ENCODE data around the gene TPI1. TPM values are rescaled to one million over a fixed set of nuclear protein-coding genes. Genes with fewer than 3 reads are reported as not detected.
"Not testable (repeated sequence)": the region's sequence is repeated elsewhere in the genome, so short reads cannot be mapped to it uniquely, and the experiment has no call there.

The TPI1 gene
- polyA plus RNA-seq, 6 donors from 2014 or later = 294 to 712 (median 357) TPM

- H3K4me1 Mint-ChIP-seq = peaks cover 22 to 30% (median 26%) of the 10 kb centered on the region in 3 donors
- no peaks in the 10 kb centered on the region for H3K9me3 Mint-ChIP-seq
- DNase-seq (no peak), ATAC-seq (ENCODE audit: low read depth in 2 of 2) (no peak)
- peaks cover 12 to 23% of the 10 kb centered on the region in 2 donors for H3K36me3 Mint-ChIP-seq
- H3K27me3 Mint-ChIP-seq = no peaks in the 10 kb centered on the region
- no peak overlapping the region for H3K27ac Mint-ChIP-seq
- peak overlapping the region in 1 of 8 donors; percentile 2 for H3K4me3 Mint-ChIP-seq
Observed at GRCh38 chr12:6855322-6855721, 12.0 kb upstream of the TPI1 start.

DNA sequence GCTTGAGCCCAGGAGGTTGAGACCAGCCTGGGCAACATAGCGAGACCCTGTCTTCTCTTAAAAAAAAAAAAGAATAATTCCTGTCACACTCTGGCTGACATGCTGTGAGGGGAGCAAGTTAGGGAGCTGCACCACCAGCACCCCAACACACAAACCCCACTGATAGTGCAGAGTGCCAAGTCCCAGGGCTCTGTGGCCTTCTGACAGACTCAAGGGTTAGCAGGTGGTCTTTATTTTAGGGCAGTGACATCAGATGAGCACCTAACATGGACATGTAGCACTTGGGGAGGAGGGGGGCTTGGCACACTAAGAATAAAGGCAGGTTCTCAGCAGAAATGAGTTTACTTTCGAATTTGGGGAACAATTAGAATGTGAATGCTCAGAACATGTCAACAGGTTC, 8.5 kb upstream of the TPI1 start:
- DNase-seq = no peak
- Mint-ChIP-seq H3K27ac (no peak overlapping the region), H3K4me3 (no peak overlapping the region), H3K36me3 (peaks cover 21 to 42% of the 10 kb centered on the region in 2 donors), H3K27me3 (no peaks in the 10 kb centered on the region), H3K4me1 (peaks cover 4 to 16% (median 5%) of the 10 kb centered on the region in 3 donors), H3K9me3 (no peaks in the 10 kb centered on the region)
- ATAC-seq (ENCODE audit: low read depth in 2 of 2) = no peak

DNA sequence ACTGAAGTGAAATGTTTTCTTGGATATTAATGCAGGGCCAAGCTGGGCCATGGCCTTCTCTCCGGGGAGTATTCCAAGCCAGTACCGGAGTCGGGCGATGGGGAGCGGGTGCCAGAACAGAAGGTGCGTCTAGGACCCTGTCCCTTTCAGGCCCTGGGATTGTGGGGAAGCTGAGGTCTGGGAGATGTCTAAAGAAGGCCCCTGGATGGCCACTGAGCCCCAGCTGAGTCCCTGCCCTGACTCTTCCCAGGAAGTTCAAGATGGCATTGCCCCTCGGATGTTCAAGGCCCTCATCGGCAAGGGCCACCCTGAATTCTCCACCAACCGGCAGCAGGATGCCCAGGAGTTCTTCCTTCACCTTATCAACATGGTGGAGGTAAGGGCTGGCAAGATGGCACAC, 7.2 kb upstream of the TPI1 start:
- ATAC-seq (ENCODE audit: low read depth in 2 of 2) = no peak
- H3K27ac Mint-ChIP-seq = no peak overlapping the region
- no peak overlapping the region for H3K4me3 Mint-ChIP-seq
- peaks cover 0 to 13% (median 0%) of the 10 kb centered on the region in 3 donors for H3K4me1 Mint-ChIP-seq
- H3K9me3 Mint-ChIP-seq = no peaks in the 10 kb centered on the region
- H3K36me3 Mint-ChIP-seq = peaks cover 27 to 48% of the 10 kb centered on the region in 2 donors
- H3K27me3 Mint-ChIP-seq = no peaks in the 10 kb centered on the region
- no peak for DNase-seq

GRCh38 chr12:6860942-6861341, 6.4 kb upstream of the TPI1 start:
- Mint-ChIP-seq H3K27me3 (no peaks in the 10 kb centered on the region), H3K9me3 (no peaks in the 10 kb centered on the region), H3K27ac (no peak overlapping the region), H3K4me3 (peak overlapping the region in 1 of 8 donors; percentile 8), H3K4me1 (peaks cover 0 to 11% (median 3%) of the 10 kb centered on the region in 3 donors), H3K36me3 (peaks cover 24 to 45% of the 10 kb centered on the region in 2 donors)
- no peak for DNase-seq
- ATAC-seq (ENCODE audit: low read depth in 2 of 2) = no peak

- ATAC-seq (ENCODE audit: low read depth in 2 of 2) (no peak), DNase-seq (no peak)
- Mint-ChIP-seq H3K9me3 (no peaks in the 10 kb centered on the region), H3K4me1 (peaks cover 0 to 11% (median 4%) of the 10 kb centered on the region in 3 donors), H3K36me3 (peaks cover 24 to 42% of the 10 kb centered on the region in 2 donors), H3K27me3 (no peaks in the 10 kb centered on the region), H3K4me3 (peak overlapping the region in 1 of 8 donors; percentile 8), H3K27ac (no peak overlapping the region)
Observed at GRCh38 chr12:6861391-6861790, 5.9 kb upstream of the TPI1 start.

GRCh38 chr12:6863033-6863432, 4.3 kb upstream of the TPI1 start:
- ATAC-seq (ENCODE audit: low read depth in 2 of 2) (no peak), DNase-seq (no peak)
- Mint-ChIP-seq H3K4me3 (no peak overlapping the region), H3K27me3 (no peaks in the 10 kb centered on the region), H3K36me3 (peaks cover 20 to 30% of the 10 kb centered on the region in 2 donors), H3K4me1 (peaks cover 1 to 12% (median 7%) of the 10 kb centered on the region in 3 donors), H3K9me3 (no peaks in the 10 kb centered on the region), H3K27ac (no peak overlapping the region)

DNA sequence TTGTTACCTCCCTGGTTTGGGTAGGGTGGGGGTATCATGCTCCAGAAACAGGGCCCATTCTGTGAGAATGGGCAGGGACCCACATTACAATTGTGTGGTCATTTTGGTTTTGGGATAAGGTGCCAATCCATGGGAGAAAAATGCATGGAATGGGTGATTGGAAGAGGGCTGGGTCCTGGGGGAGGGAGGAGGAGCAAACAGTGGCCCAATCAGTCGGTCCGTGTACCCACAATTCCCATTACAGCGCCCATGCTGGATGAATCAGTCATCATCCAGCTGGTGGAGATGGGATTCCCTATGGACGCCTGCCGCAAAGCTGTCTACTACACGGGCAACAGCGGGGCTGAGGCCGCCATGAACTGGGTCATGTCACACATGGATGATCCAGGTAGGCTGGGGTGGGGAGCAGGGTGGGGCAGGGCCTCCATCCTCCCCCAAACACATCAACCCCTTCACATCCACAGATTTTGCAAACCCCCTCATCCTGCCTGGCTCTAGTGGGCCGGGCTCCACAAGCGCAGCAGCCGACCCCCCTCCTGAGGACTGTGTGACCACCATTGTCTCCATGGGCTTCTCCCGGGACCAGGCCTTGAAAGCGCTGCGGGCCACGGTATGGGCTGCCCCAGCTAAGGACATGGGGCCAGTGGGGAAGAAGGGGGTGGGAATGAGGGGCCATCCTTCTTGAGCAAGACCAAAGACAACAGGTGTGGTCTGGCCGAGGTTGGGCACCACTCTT, 3.6 kb upstream of the TPI1 start:
- Mint-ChIP-seq H3K4me3 (peak overlapping the region in 1 of 8 donors; percentile 59), H3K27me3 (no peaks in the 10 kb centered on the region)

DNA sequence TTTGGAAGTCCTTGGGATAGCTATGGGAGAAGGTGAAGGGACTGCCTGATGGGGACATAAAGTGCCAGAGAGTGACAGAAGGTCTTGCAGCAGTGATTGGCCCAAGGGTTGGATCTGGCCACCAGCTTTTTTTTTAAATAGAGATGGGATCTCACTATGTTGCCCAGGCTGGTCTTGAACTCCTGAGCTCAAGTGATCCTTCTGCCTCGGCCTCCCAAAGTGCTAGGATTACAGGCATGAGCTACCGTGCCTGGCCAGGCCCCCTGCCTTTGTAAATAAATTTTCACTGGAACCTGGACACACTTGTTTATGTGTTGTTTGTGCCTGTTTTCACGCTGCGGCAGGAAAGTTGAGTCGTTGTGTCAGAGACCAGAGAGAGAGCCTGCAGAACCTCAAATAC, 2.0 kb upstream of the TPI1 start:
- DNase-seq; H3K9me3 Mint-ChIP-seq; ATAC-seq (ENCODE audit: low read depth in 2 of 2); H3K27me3 Mint-ChIP-seq: not testable (repeated sequence)
- peak overlapping the region in 1 of 6 donors; percentile 65 for H3K27ac Mint-ChIP-seq
- H3K36me3 Mint-ChIP-seq = peaks cover 16 to 28% of the 10 kb centered on the region in 2 donors
- H3K4me3 Mint-ChIP-seq = peak overlapping the region in 5 of 8 donors; percentile 48 to 93 (median 81)
- H3K4me1 Mint-ChIP-seq = peaks cover 20 to 31% (median 24%) of the 10 kb centered on the region in 3 donors

More for the DNA sequence above, 3.6 kb upstream of the TPI1 start:
- ATAC-seq (ENCODE audit: low read depth in 2 of 2) (no peak), DNase-seq (no peak)
- Mint-ChIP-seq H3K27ac (peak overlapping the region in 1 of 6 donors; percentile 10), H3K9me3 (no peaks in the 10 kb centered on the region), H3K4me1 (peaks cover 9 to 19% (median 15%) of the 10 kb centered on the region in 3 donors), H3K36me3 (peaks cover 17 to 28% of the 10 kb centered on the region in 2 donors)

DNA sequence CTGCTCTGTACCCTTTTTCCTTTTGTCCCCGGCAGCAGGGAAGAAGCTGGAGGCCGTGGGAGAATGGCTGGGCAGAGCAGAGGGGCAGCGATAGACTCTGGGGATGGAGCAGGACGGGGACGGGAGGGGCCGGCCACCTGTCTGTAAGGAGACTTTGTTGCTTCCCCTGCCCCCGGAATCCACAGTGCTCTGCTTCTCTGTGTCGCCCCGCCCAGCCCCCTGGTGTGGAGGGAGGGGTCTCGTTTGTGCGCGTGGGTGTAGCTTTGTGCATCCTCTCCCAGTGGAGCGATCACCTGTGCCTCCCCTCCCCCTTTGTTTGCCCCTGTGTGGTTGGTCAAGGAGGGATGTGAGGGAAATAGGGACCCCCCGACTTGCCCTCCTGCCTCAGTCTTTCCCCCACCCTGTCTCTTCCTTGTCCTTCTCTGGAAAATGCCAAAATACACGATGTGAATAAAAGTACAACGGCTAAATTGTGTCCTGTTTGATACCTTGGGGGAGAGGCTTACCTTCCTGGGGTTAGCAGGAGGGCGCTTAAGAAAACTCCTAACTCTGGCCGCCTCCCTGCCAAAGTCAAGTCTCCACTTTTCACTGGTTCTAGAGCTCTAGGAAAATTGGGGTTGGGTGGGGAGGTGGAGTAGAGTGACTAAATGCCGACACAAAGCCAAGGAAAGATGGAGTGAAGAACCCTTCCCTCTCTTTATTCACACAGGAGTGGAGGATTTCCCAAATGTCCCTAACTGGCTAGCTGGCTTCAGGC, 990 bp upstream of the TPI1 start:
- H3K4me3 Mint-ChIP-seq = peak overlapping the region; percentile 81 to 98 (median 92)
- peak overlapping the region in 2 of 6 donors; percentile 89 to 94 for H3K27ac Mint-ChIP-seq
- DNase-seq (no peak), ATAC-seq (ENCODE audit: low read depth in 2 of 2) (no peak)
- H3K36me3 Mint-ChIP-seq = peaks cover 7 to 18% of the 10 kb centered on the region in 2 donors
- H3K9me3 Mint-ChIP-seq = no peaks in the 10 kb centered on the region
- peaks cover 24 to 40% (median 30%) of the 10 kb centered on the region in 3 donors for H3K4me1 Mint-ChIP-seq
- no peaks in the 10 kb centered on the region for H3K27me3 Mint-ChIP-seq

- Mint-ChIP-seq H3K27ac (peak overlapping the region in 5 of 6 donors; percentile 18 to 94 (median 67)), H3K4me3 (peak overlapping the region; percentile 81 to 98 (median 92)), H3K9me3 (no peaks in the 10 kb centered on the region), H3K4me1 (peaks cover 28 to 47% (median 35%) of the 10 kb centered on the region in 3 donors), H3K27me3 (no peaks in the 10 kb centered on the region), H3K36me3 (peaks cover 7 to 17% of the 10 kb centered on the region in 2 donors)
- DNase-seq (no peak), ATAC-seq (ENCODE audit: low read depth in 2 of 2) (peak; percentile 3 to 13)
Observed at GRCh38 chr12:6866920-6867412, 365 bp upstream of the TPI1 start.

GRCh38 chr12:6868211-6869048, 1.1 kb downstream of the TPI1 start:
- no peak for DNase-seq
- H3K4me1 Mint-ChIP-seq = peaks cover 37 to 54% (median 47%) of the 10 kb centered on the region in 3 donors
- H3K27me3 Mint-ChIP-seq = no peaks in the 10 kb centered on the region
- H3K9me3 Mint-ChIP-seq = no peaks in the 10 kb centered on the region
- no peak for ATAC-seq (ENCODE audit: low read depth in 2 of 2)
- H3K36me3 Mint-ChIP-seq = peaks cover 7 to 12% of the 10 kb centered on the region in 2 donors
- H3K4me3 Mint-ChIP-seq = peak overlapping the region; percentile 81 to 92 (median 86)
- H3K27ac Mint-ChIP-seq = peak overlapping the region in 5 of 6 donors; percentile 37 to 92 (median 67)

DNA sequence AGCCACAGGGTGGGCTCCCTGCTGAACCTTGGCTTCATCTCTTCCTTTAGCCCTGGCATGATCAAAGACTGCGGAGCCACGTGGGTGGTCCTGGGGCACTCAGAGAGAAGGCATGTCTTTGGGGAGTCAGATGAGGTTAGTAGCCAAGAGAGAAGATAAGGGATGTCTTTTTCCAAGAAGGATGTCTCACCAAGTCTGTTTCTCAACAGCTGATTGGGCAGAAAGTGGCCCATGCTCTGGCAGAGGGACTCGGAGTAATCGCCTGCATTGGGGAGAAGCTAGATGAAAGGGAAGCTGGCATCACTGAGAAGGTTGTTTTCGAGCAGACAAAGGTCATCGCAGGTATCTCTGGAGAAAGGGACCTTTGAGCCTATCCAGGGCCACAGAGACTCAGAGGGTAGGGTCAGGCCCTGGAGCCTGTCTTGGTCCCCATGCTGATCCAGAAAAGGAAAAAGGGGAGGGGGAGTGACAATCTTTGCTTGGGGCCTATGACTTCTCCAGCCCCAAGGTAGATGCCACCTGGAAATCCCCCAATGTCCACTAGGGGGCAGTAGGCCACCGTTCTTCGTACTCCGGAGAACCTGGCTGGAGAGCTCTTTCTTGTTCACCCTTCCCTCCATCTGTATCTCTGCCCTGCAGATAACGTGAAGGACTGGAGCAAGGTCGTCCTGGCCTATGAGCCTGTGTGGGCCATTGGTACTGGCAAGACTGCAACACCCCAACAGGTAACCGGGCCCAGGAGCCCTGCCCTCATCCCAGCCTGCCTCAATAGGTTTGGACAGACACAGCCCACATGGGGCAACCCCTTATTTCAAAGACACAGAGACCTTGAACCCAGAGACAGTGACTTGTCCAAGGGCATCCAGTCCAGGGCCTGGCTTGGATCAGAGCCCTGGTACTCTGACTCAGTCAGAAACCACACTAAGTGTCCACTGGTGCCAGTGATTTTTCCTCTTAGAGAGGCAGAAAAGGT, 2.0 kb downstream of the TPI1 start:
- peak overlapping the region; percentile 18 to 92 (median 74) for H3K27ac Mint-ChIP-seq
- DNase-seq = peak; percentile 81
- H3K4me3 Mint-ChIP-seq = peak overlapping the region; percentile 52 to 92 (median 86)
- ATAC-seq (ENCODE audit: low read depth in 2 of 2) = peak; percentile 13 to 26
- peaks cover 39 to 59% (median 52%) of the 10 kb centered on the region in 3 donors for H3K4me1 Mint-ChIP-seq
- no peaks in the 10 kb centered on the region for H3K9me3 Mint-ChIP-seq
- H3K27me3 Mint-ChIP-seq = no peaks in the 10 kb centered on the region
- H3K36me3 Mint-ChIP-seq = peaks cover 7 to 9% of the 10 kb centered on the region in 2 donors

Data from naive B cell (primary cell).